ENCODE data around the gene PIGC. TPM values are rescaled to one million over a fixed set of nuclear protein-coding genes. Genes with fewer than 3 reads are reported as not detected.

Gene PIGC
- total RNA-seq, 4 donors from 2014 or later = 10.8 to 23.1 (median 18.1) TPM

- Histone ChIP-seq H3K27ac (no peak overlapping the region), H3K4me1 (peaks cover 3 to 25% (median 8%) of the 10 kb centered on the region in 3 donors), H3K27me3 (no peaks in the 10 kb centered on the region), H3K9me3 (no peaks in the 10 kb centered on the region), H3K36me3 (no peaks in the 10 kb centered on the region), H3K4me3 (no peak overlapping the region)
- TF ChIP-seq CTCF (IDR thresholded peaks at IDR 0.05) (no peak), POLR2A (IDR thresholded peaks at IDR 0.05) (no peak)
- DNase-seq = no peak
- 61 to 65% methylated on average over 1 of the region's 1 CpG for WGBS, 2 donors
- intact Hi-C loops (cut with DNase I) = no loop called here
These were observed 13.8 kb downstream of the PIGC start for GRCh38 chr1:172430128-172430454.

- Histone ChIP-seq H3K9me3 (no peaks in the 10 kb centered on the region), H3K27ac (no peak overlapping the region), H3K36me3 (no peaks in the 10 kb centered on the region), H3K4me1 (peaks cover 3 to 25% (median 8%) of the 10 kb centered on the region in 3 donors), H3K27me3 (no peaks in the 10 kb centered on the region), H3K4me3 (no peak overlapping the region)
- WGBS, 2 donors = 59 to 60% methylated on average over 1 of the region's 1 CpG
- peak; percentile 47 to 81 (median 64) for TF ChIP-seq CTCF (IDR thresholded peaks at IDR 0.05)
- no peak for TF ChIP-seq POLR2A (IDR thresholded peaks at IDR 0.05)
- intact Hi-C loops (cut with DNase I) = no loop called here
- no peak for DNase-seq
These were observed 14.3 kb downstream of the PIGC start for GRCh38 chr1:172429331-172430127.

DNA sequence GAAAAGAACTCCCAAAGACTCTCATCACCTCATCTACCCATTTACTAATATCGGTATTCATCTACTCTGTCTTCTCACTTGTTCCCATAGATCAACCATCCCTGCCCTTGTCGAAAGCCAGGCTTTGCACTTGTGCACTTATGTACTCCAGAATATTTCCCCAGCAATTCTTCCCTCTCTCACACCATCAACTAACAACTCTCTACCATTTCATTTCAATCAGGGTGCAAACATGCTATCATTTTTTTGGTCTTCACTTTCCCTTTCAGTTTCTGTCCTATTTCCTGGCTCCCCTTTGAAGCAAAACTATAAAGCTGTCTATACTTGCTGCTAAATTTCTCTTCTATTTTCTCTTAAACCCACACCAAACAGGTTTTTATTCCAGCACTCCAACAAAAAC is 16.7 kb downstream of the PIGC start:
- Histone ChIP-seq H3K36me3 (no peaks in the 10 kb centered on the region), H3K9me3 (no peaks in the 10 kb centered on the region), H3K27me3 (no peaks in the 10 kb centered on the region), H3K4me1 (peaks cover 2 to 20% (median 6%) of the 10 kb centered on the region in 3 donors), H3K4me3 (no peak overlapping the region), H3K27ac (no peak overlapping the region)
- intact Hi-C loops (cut with DNase I) = no loop called here
- 94 to 95% methylated on average over 2 of the region's 2 CpGs for WGBS, 2 donors
- no peak for DNase-seq
- TF ChIP-seq POLR2A (IDR thresholded peaks at IDR 0.05) (no peak), CTCF (IDR thresholded peaks at IDR 0.05) (no peak)

DNA sequence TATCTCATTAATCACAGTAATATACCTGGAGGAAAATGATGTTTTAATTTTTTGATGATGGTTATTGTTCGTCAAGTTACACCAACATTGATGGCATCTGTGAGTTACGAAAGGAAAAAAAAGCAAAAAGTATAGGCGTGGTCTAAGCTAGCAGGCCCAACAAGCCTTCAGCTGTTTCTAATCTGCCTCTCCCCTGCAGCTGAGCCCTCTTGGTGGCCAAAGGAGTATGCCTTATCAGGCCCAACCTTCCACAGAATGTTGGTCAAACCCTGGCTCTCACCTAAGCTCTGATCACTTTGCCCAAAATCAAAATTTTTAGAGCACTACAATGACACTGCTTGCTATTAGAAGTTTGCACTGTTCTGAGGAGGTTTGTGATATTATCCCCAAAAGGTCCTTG is 18.5 kb downstream of the PIGC start:
- Histone ChIP-seq H3K9me3 (no peaks in the 10 kb centered on the region), H3K36me3 (no peaks in the 10 kb centered on the region), H3K27ac (no peak overlapping the region), H3K4me1 (peaks cover 0 to 7% (median 3%) of the 10 kb centered on the region in 3 donors), H3K4me3 (no peak overlapping the region), H3K27me3 (no peaks in the 10 kb centered on the region)
- intact Hi-C loops (cut with DNase I) = no loop called here
- DNase-seq = no peak
- no peak for TF ChIP-seq POLR2A (IDR thresholded peaks at IDR 0.05)
- no peak for TF ChIP-seq CTCF (IDR thresholded peaks at IDR 0.05)
- 70 to 89% methylated on average over 3 of the region's 3 CpGs for WGBS, 2 donors

DNA sequence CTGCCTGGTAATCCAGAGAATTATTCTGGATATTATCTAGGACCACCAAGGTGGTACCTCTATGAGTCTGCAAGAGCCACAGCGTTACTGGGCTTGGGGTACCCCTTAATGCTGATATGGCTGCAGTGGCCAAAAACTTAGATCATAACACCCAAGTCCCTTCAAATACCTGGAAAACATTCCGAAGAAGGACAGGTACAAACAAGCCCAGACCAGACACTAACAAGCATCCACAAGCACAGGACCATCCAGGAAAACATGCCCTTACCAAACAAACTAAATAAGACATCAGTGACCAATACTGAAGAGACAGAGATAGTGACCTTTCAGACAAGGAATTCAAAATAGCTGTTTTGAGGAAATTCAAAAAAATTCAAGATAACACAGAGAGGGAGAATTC is 20.5 kb downstream of the PIGC start:
- H3K36me3 ChIP-seq = no peaks in the 10 kb centered on the region
- TF ChIP-seq POLR2A (IDR thresholded peaks at IDR 0.05) (no peak), CTCF (IDR thresholded peaks at IDR 0.05) (no peak)
- peaks cover 0 to 3% (median 0%) of the 10 kb centered on the region in 3 donors for H3K4me1 ChIP-seq
- no peaks in the 10 kb centered on the region for H3K9me3 ChIP-seq
- intact Hi-C loops (cut with DNase I) = no loop called here
- H3K27me3 ChIP-seq = no peaks in the 10 kb centered on the region
- H3K27ac ChIP-seq = no peak overlapping the region
- H3K4me3 ChIP-seq = no peak overlapping the region
- WGBS, 2 donors = 50 to 80% methylated on average over 1 to 2 of the region's 2 CpGs
- no peak for DNase-seq
